Skeletal muscle tissue (tissue), 4 donors: ENCODE measurements around the gene RAB6D. TPM values are rescaled to one million over a fixed set of nuclear protein-coding genes. Genes with fewer than 3 reads are reported as not detected.
"Not testable (repeated sequence)": the region's sequence is repeated elsewhere in the genome, so short reads cannot be mapped to it uniquely, and the experiment has no call there.

Experiments used
- H3K27ac ChIP-seq: one replicate; pipeline ENCODE4 v1.7.0; 2013; ENCODE audit warnings: mild to moderate bottlenecking, low read depth, low read length, inconsistent platforms
- H3K27me3 ChIP-seq, 3 donors: one replicate each; pipeline ENCODE4 v1.7.0; 2013; ENCODE audit warnings: low read length in 3 of 3; ENCODE audit not compliant: control insufficient read depth in 3 of 3, insufficient read depth in 3 of 3
- H3K36me3 ChIP-seq, 3 donors: one replicate each; pipeline ENCODE4 v1.7.0; 2013; ENCODE audit warnings: low read length in 3 of 3; ENCODE audit not compliant: control insufficient read depth in 3 of 3, insufficient read depth in 3 of 3
- H3K4me1 ChIP-seq, 3 donors: one replicate each; pipeline ENCODE4 v1.7.0; 2013; ENCODE audit warnings: low read length in 3 of 3, mild to moderate bottlenecking in 3 of 3; ENCODE audit not compliant: control insufficient read depth in 3 of 3, insufficient read depth in 3 of 3
- H3K4me3 ChIP-seq, 3 donors: one replicate each; pipeline ENCODE4 v1.7.0; 2013; ENCODE audit warnings: low read length in 3 of 3
- H3K9ac ChIP-seq, 3 donors: one replicate each; pipeline ENCODE4 v1.7.0; 2013; ENCODE audit warnings: low read length in 3 of 3, mild to moderate bottlenecking in 3 of 3, moderate library complexity in 2 of 3, low read depth in 1 of 3
- H3K9me3 ChIP-seq, 3 donors: one replicate each; pipeline ENCODE4 v1.7.0; 2013; ENCODE audit warnings: low read length in 3 of 3; ENCODE audit not compliant: control insufficient read depth in 3 of 3
- total RNA-seq: library from RNA; depleted of rRNA; stranded (reverse); fragments of >200 nt; gene quantifications from one replicate; pipeline ENCODE4 v1.2.3, GENCODE V29; 2014
- donor health status: Osteomylitis.

RAB6D gene
- total RNA-seq, 1 donor from 2014 or later: not detected

- not testable (repeated sequence) for H3K9ac ChIP-seq, H3K27ac ChIP-seq, H3K36me3 ChIP-seq, H3K9me3 ChIP-seq, H3K4me1 ChIP-seq, H3K4me3 ChIP-seq
- peaks cover 2 to 17% (median 16%) of the 10 kb centered on the region in 3 donors for H3K27me3 ChIP-seq
These were observed 31.2 kb upstream of the RAB6D start for GRCh38 chr2:131395024-131395645.

GRCh38 chr2:131394147-131394931, 30.4 kb upstream of the RAB6D start:
- Histone ChIP-seq H3K9ac (no peak overlapping the region), H3K4me1 (no peaks in the 10 kb centered on the region), H3K4me3 (no peak overlapping the region), H3K36me3 (no peaks in the 10 kb centered on the region), H3K27me3 (peaks cover 2 to 17% (median 14%) of the 10 kb centered on the region in 3 donors), H3K27ac (no peak overlapping the region), H3K9me3 (no peaks in the 10 kb centered on the region)

- H3K36me3 ChIP-seq, H3K4me3 ChIP-seq, H3K9me3 ChIP-seq, H3K27ac ChIP-seq, H3K4me1 ChIP-seq, H3K9ac ChIP-seq: not testable (repeated sequence)
- H3K27me3 ChIP-seq: peaks cover 6 to 19% (median 18%) of the 10 kb centered on the region in 3 donors
These were observed 28.0 kb upstream of the RAB6D start for GRCh38 chr2:131391953-131392352.

- H3K9ac ChIP-seq, H3K9me3 ChIP-seq, H3K4me1 ChIP-seq, H3K36me3 ChIP-seq, H3K27ac ChIP-seq, H3K4me3 ChIP-seq: not testable (repeated sequence)
- peaks cover 6 to 19% (median 18%) of the 10 kb centered on the region in 3 donors for H3K27me3 ChIP-seq
These were observed 27.5 kb upstream of the RAB6D start for GRCh38 chr2:131391471-131391870.

GRCh38 chr2:131390495-131391130, 26.6 kb upstream of the RAB6D start:
- not testable (repeated sequence) for H3K4me3 ChIP-seq, H3K9me3 ChIP-seq, H3K36me3 ChIP-seq, H3K4me1 ChIP-seq, H3K27ac ChIP-seq, H3K9ac ChIP-seq
- peaks cover 6 to 19% (median 18%) of the 10 kb centered on the region in 3 donors for H3K27me3 ChIP-seq

- Histone ChIP-seq H3K4me1 (no peaks in the 10 kb centered on the region), H3K36me3 (no peaks in the 10 kb centered on the region), H3K27me3 (peaks cover 6 to 17% (median 15%) of the 10 kb centered on the region in 3 donors), H3K9me3 (no peaks in the 10 kb centered on the region), H3K9ac (no peak overlapping the region), H3K27ac (no peak overlapping the region), H3K4me3 (no peak overlapping the region)
These were observed 25.7 kb upstream of the RAB6D start for GRCh38 chr2:131389657-131390056.

- not testable (repeated sequence) for H3K27ac ChIP-seq, H3K9ac ChIP-seq, H3K36me3 ChIP-seq, H3K4me3 ChIP-seq, H3K9me3 ChIP-seq, H3K4me1 ChIP-seq
- H3K27me3 ChIP-seq: peaks cover 6 to 11% (median 7%) of the 10 kb centered on the region in 3 donors
These were observed 24.9 kb upstream of the RAB6D start for GRCh38 chr2:131388834-131389233.

GRCh38 chr2:131373111-131373510, 9.1 kb upstream of the RAB6D start:
- H3K9ac ChIP-seq, H3K9me3 ChIP-seq, H3K27me3 ChIP-seq, H3K27ac ChIP-seq, H3K4me1 ChIP-seq, H3K4me3 ChIP-seq, H3K36me3 ChIP-seq: not testable (repeated sequence)

- peaks cover 0 to 15% (median 10%) of the 10 kb centered on the region in 3 donors for H3K27me3 ChIP-seq
- no peaks in the 10 kb centered on the region for H3K4me1 ChIP-seq
- H3K9me3 ChIP-seq: no peaks in the 10 kb centered on the region
- H3K27ac ChIP-seq: no peak overlapping the region
- no peak overlapping the region for H3K9ac ChIP-seq
- H3K4me3 ChIP-seq: no peak overlapping the region
- no peaks in the 10 kb centered on the region for H3K36me3 ChIP-seq
These were observed 6.0 kb upstream of the RAB6D start for GRCh38 chr2:131369954-131370353.

GRCh38 chr2:131368493-131369066, 4.6 kb upstream of the RAB6D start:
- H3K9ac ChIP-seq, H3K9me3 ChIP-seq, H3K4me3 ChIP-seq, H3K4me1 ChIP-seq, H3K36me3 ChIP-seq, H3K27ac ChIP-seq: not testable (repeated sequence)
- peaks cover 6 to 15% (median 15%) of the 10 kb centered on the region in 3 donors for H3K27me3 ChIP-seq
